ENCODE results near the gene SMAD5.

Gene SMAD5

GRCh38 chr5:136182618-136183017 is 50.0 kb downstream of the SMAD5 start:
- no peak overlapping the region for H3K4me3 ChIP-seq (ENCODE audit: low read depth, low read length)
- no peaks in the 10 kb centered on the region for H3K9me3 ChIP-seq (ENCODE audit: severe bottlenecking)
- no peak for TF ChIP-seq CTCF (IDR thresholded peaks at IDR 0.05; ENCODE audit: low read depth, low read length)
- no peaks in the 10 kb centered on the region for H3K27me3 ChIP-seq (ENCODE audit: insufficient read depth, low read depth, severe bottlenecking)
- peaks cover 11% of the 10 kb centered on the region for H3K36me3 ChIP-seq
- no peak for DNase-seq
- H3K27ac ChIP-seq: no peak overlapping the region

- Histone ChIP-seq H3K27me3 (ENCODE audit: insufficient read depth, low read depth, severe bottlenecking) (peaks cover 4% of the 10 kb centered on the region), H3K4me3 (ENCODE audit: low read depth, low read length) (no peak overlapping the region), H3K27ac (no peak overlapping the region), H3K36me3 (no peaks in the 10 kb centered on the region), H3K9me3 (ENCODE audit: severe bottlenecking) (no peaks in the 10 kb centered on the region)
- TF ChIP-seq CTCF (IDR thresholded peaks at IDR 0.05; ENCODE audit: low read depth, low read length): no peak
- DNase-seq: no peak
These were observed 53.5 kb downstream of the SMAD5 start for GRCh38 chr5:136185974-136186665.

- H3K9me3 ChIP-seq (ENCODE audit: severe bottlenecking): no peaks in the 10 kb centered on the region
These were observed 54.2 kb downstream of the SMAD5 start for GRCh38 chr5:136186796-136187195.

GRCh38 chr5:136188859-136189258 is 56.2 kb downstream of the SMAD5 start:
- no peak for TF ChIP-seq CTCF (IDR thresholded peaks at IDR 0.05; ENCODE audit: low read depth, low read length)
- Histone ChIP-seq H3K36me3 (no peaks in the 10 kb centered on the region), H3K4me3 (ENCODE audit: low read depth, low read length) (no peak overlapping the region), H3K27me3 (ENCODE audit: insufficient read depth, low read depth, severe bottlenecking) (peaks cover 15% of the 10 kb centered on the region), H3K27ac (no peak overlapping the region), H3K9me3 (ENCODE audit: severe bottlenecking) (no peaks in the 10 kb centered on the region)
- DNase-seq: no peak

More at GRCh38 chr5:136186796-136187195, 54.2 kb downstream of the SMAD5 start:
- peaks cover 10% of the 10 kb centered on the region for H3K27me3 ChIP-seq (ENCODE audit: insufficient read depth, low read depth, severe bottlenecking)
- no peaks in the 10 kb centered on the region for H3K36me3 ChIP-seq
- DNase-seq: no peak
- no peak for TF ChIP-seq CTCF (IDR thresholded peaks at IDR 0.05; ENCODE audit: low read depth, low read length)
- H3K27ac ChIP-seq: no peak overlapping the region
- H3K4me3 ChIP-seq (ENCODE audit: low read depth, low read length): no peak overlapping the region

- no peaks in the 10 kb centered on the region for H3K9me3 ChIP-seq (ENCODE audit: severe bottlenecking)
- H3K4me3 ChIP-seq (ENCODE audit: low read depth, low read length): no peak overlapping the region
- H3K27ac ChIP-seq: no peak overlapping the region
- DNase-seq: no peak
- peaks cover 15% of the 10 kb centered on the region for H3K27me3 ChIP-seq (ENCODE audit: insufficient read depth, low read depth, severe bottlenecking)
- TF ChIP-seq CTCF (IDR thresholded peaks at IDR 0.05; ENCODE audit: low read depth, low read length): no peak
- H3K36me3 ChIP-seq: no peaks in the 10 kb centered on the region
These were observed 57.6 kb downstream of the SMAD5 start for GRCh38 chr5:136190091-136190720.
